OCI-LY7 (cell line): ENCODE results near the gene SETD7. TPM values are rescaled to one million over a fixed set of nuclear protein-coding genes. Genes with fewer than 3 reads are reported as not detected.

Source experiments
- BruUV-seq: library from RNA; stranded (reverse); fragments of 400-500 nt; replicated peaks from 2 replicates; lab custom pipeline; 2021; lab: Mats Ljungman, UMichigan
- CTCF ChIA-PET: fragments of 300-600 bp; sonication (Branson Sonifier 250); formaldehyde crosslinking; loops from one replicate; lab custom pipeline; 2022; ENCODE audit warnings: antibody characterized with exemption; ENCODE audit not compliant: unreplicated experiment; lab: Charles Lee
- POLR2A ChIA-PET: fragments of 300-600 bp; sonication (Branson Sonifier 250); formaldehyde crosslinking; loops from one replicate; lab custom pipeline; 2022; ENCODE audit warnings: antibody characterized with exemption; lab: Charles Lee
- DNase-seq: peaks from one replicate; pipeline ENCODE4 v3.0.0-alpha.2; 2015; ENCODE audit warnings: low spot score
- H2AFZ ChIP-seq: fragments of 200-600 bp; sonication (generic), shearing (Covaris generic); 2 replicates; pipeline ENCODE4 v1.6.1; 2014; ENCODE audit warnings: mild to moderate bottlenecking, antibody characterized with exemption, low read length, moderate library complexity
- H3K27ac ChIP-seq: fragments of 200-600 bp; sonication (generic); 2 replicates; pipeline ENCODE4 v1.5.1; 2014; ENCODE audit warnings: mixed run types, low read depth, mild to moderate bottlenecking, moderate library complexity, low read length, inconsistent platforms; ENCODE audit not compliant: poor library complexity, severe bottlenecking
- H3K36me3 ChIP-seq: fragments of 200-600 bp; sonication (generic); 2 replicates; pipeline ENCODE4 v1.6.1; 2014; ENCODE audit warnings: mild to moderate bottlenecking, antibody characterized with exemption, low read length, moderate library complexity, mixed read lengths; ENCODE audit not compliant: insufficient read depth
- H3K4me1 ChIP-seq: fragments of 200-600 bp; sonication (generic); 2 replicates; pipeline ENCODE4 v1.5.1; 2014; ENCODE audit warnings: mild to moderate bottlenecking, low read length; ENCODE audit not compliant: insufficient read depth, poor library complexity, severe bottlenecking
- H3K4me2 ChIP-seq: fragments of 200-600 bp; sonication (generic); 2 replicates; pipeline ENCODE4 v1.6.1; 2014; ENCODE audit warnings: mild to moderate bottlenecking, low read length
- H3K4me3 ChIP-seq: fragments of 200-600 bp; sonication (generic); 2 replicates; pipeline ENCODE4 v1.5.1; 2014; ENCODE audit warnings: mild to moderate bottlenecking, low read depth, low read length; ENCODE audit not compliant: poor library complexity, severe bottlenecking
- H3K79me2 ChIP-seq: fragments of 200-600 bp; sonication (generic); 2 replicates; pipeline ENCODE4 v1.6.1; 2016; ENCODE audit warnings: low read depth, mild to moderate bottlenecking, low read length, moderate library complexity, mixed read lengths; ENCODE audit not compliant: insufficient read depth
- H3K9me2 ChIP-seq: fragments of 200-600 bp; sonication (generic); 2 replicates; pipeline ENCODE4 v1.6.1; 2016; ENCODE audit warnings: mild to moderate bottlenecking, low read length, mixed read lengths; ENCODE audit not compliant: insufficient read depth
- H3K9me3 ChIP-seq: fragments of 200-600 bp; sonication (generic); 2 replicates; pipeline ENCODE4 v1.6.1; 2014; ENCODE audit warnings: mild to moderate bottlenecking, mixed run types, low read length, mixed read lengths
- H4K20me1 ChIP-seq: fragments of 200-600 bp; sonication (generic); 2 replicates; pipeline ENCODE4 v1.6.1; 2014; ENCODE audit warnings: mild to moderate bottlenecking, antibody characterized with exemption, low read length, moderate library complexity, mixed read lengths; ENCODE audit not compliant: insufficient read depth
- EZH2phosphoT487 ChIP-seq: fragments of 200-600 bp; sonication (generic); IDR thresholded peaks from 2 replicates; pipeline ENCODE4 v1.6.1; 2018; ENCODE audit warnings: low read depth, borderline replicate concordance, mild to moderate bottlenecking, mixed run types, antibody characterized with exemption, low read length, moderate library complexity, mixed read lengths
- intact Hi-C: fragments of 100-400 bp; cut with micrococcal nuclease; formaldehyde crosslinking; loops from one replicate; pipeline ENCODE4 v1.10.0; 2022; ENCODE audit not compliant: unreplicated experiment
- total RNA-seq, 2 experiments: library from RNA; depleted of rRNA in 1 of 2; stranded (reverse); fragments of >200 nt in 1 of 2; shearing (Covaris generic) in 1 of 2; gene quantifications; 2 replicates each; pipeline ENCODE4 v1.2.3, GENCODE V29; 2014 to 2022
- TF ChIP-seq, protein P1 (sequence below): fragments of 200-600 bp; sonication (generic); conservative IDR thresholded peaks from 2 replicates; pipeline ENCODE4 v1.5.1; 2014; ENCODE audit warnings: mild to moderate bottlenecking, antibody characterized with exemption, low read length, moderate library complexity, mixed read lengths

The SETD7 gene
- total RNA-seq, 2 experiments from 2014 or later = 17.6 to 37.3 TPM

DNA sequence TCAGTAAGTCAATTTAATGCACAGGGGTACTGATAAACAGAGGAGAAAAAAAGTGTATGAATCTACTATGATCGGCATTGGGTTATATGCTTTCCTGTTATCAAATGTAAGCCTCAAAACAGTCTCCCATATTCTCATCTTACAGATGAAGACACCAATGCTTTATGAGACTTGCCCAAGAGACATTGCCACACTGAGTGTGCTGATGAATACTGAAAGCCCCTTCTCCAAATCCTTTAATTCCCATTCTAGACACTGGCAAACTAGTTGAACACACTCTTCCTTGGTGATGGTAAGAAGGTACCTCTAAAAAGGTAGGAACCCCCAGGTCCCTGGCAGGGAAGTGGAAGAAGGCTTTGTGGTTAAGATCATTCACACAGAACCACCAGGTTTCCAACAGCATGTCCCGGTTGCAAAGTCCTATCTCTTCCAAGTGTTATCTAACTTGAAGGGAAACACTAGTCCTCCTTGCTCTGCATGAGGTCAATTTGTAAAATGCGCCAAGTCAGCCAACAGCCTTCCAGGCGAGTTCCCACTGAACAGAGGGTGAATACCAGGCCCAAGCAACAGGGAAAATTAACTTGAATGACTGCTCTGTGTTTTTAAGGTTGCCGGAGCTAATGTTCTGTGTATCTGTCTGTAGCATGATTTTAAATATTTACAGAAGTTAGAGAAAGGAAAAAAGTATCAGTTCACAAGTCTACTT is 5.1 kb downstream of the SETD7 start:
- TF ChIP-seq, protein P1, sequence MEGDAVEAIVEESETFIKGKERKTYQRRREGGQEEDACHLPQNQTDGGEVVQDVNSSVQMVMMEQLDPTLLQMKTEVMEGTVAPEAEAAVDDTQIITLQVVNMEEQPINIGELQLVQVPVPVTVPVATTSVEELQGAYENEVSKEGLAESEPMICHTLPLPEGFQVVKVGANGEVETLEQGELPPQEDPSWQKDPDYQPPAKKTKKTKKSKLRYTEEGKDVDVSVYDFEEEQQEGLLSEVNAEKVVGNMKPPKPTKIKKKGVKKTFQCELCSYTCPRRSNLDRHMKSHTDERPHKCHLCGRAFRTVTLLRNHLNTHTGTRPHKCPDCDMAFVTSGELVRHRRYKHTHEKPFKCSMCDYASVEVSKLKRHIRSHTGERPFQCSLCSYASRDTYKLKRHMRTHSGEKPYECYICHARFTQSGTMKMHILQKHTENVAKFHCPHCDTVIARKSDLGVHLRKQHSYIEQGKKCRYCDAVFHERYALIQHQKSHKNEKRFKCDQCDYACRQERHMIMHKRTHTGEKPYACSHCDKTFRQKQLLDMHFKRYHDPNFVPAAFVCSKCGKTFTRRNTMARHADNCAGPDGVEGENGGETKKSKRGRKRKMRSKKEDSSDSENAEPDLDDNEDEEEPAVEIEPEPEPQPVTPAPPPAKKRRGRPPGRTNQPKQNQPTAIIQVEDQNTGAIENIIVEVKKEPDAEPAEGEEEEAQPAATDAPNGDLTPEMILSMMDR = no peak
- H3K36me3 ChIP-seq = peaks cover 36% of the 10 kb centered on the region
- H3K4me3 ChIP-seq = no peak overlapping the region
- no peaks in the 10 kb centered on the region for H3K9me2 ChIP-seq
- no TSS peak for BruUV-seq
- H3K27ac ChIP-seq = no peak overlapping the region
- H4K20me1 ChIP-seq = peaks cover 46% of the 10 kb centered on the region
- peak overlapping the region; percentile 35 for H3K4me2 ChIP-seq
- CTCF ChIA-PET = interaction anchor here (0.9 kb wide), 1 partner anchor 9 kb away, joined by 3 read pairs; no protein-coding TSS in a partner anchor
- no peak overlapping the region for H2AFZ ChIP-seq
- DNase-seq = no peak
- H3K79me2 ChIP-seq = peaks cover 92% of the 10 kb centered on the region
- H3K9me3 ChIP-seq = no peaks in the 10 kb centered on the region
- POLR2A ChIA-PET = interaction anchor here (0.9 kb wide), 1 partner anchor 18 kb away, joined by 4 read pairs; no protein-coding TSS in a partner anchor
- peaks cover 43% of the 10 kb centered on the region for H3K4me1 ChIP-seq
- intact Hi-C loops = loop anchor here (10.0 kb wide), 2 partner anchors 1074 to 1204 kb away; partner anchors contain the start of gene TBC1D9

DNA sequence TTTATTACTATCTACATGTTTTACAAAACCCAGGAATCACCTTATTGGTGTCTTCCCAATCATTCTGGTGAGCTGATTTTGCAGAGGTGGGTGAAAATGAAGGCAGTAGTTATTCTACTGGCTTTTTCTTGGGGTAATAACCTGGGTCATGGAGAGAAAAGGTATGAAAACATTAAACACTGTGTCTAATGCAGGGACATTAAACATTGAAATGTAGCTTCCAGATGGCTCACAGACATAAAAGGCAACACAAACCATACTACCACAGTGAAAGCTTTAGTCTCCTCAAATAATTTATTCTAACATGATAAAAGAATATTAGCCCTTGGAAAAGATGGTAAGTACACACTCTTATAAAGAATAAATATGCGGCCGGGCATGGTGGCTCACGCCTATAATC is 8.0 kb downstream of the SETD7 start:
- CTCF ChIA-PET = no interaction called here
- no peak for DNase-seq
- POLR2A ChIA-PET = interaction anchor here (0.7 to 1.1 kb wide), 4 partner anchors 9 to 39 kb away, joined by 3 to 5 read pairs (median 3); partner anchors contain the start of gene SETD7
- H3K9me2 ChIP-seq = no peaks in the 10 kb centered on the region
- intact Hi-C loops = no loop called here
- no peak overlapping the region for H3K27ac ChIP-seq
- H4K20me1 ChIP-seq = peaks cover 26% of the 10 kb centered on the region
- TF ChIP-seq, protein P1 = no peak
- TF ChIP-seq EZH2phosphoT487 = no peak
- no peak overlapping the region for H3K4me3 ChIP-seq
- no peaks in the 10 kb centered on the region for H3K9me3 ChIP-seq
- peaks cover 27% of the 10 kb centered on the region for H3K4me1 ChIP-seq
- no peak overlapping the region for H2AFZ ChIP-seq
- H3K79me2 ChIP-seq = peaks cover 79% of the 10 kb centered on the region
- no peak overlapping the region for H3K4me2 ChIP-seq
- H3K36me3 ChIP-seq = peaks cover 46% of the 10 kb centered on the region
- no TSS peak for BruUV-seq

DNA sequence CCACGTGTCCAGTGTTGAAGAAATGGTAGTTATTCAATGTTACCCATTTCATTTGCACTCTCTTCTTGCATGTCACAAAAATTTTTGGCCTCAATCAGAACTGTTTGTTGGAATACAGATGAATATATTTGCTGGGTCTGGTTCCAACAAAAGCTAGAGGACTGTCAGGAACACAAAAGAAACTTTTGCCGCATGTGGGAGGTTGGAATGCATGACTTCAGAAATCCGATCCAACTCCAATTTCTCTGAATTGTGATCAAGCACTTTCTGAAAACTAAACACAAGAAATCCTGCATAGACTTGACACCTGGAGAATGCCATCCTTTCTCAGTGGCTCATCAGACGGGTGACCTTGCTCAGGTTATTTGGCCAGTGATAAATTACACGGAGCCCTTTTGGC is 15.4 kb downstream of the SETD7 start:
- DNase-seq = no peak
- Histone ChIP-seq H3K9me2 (no peaks in the 10 kb centered on the region), H3K79me2 (peaks cover 54% of the 10 kb centered on the region; the same call in 1 of the 2 replicates), H3K36me3 (peaks cover 84% of the 10 kb centered on the region), H3K4me1 (no peaks in the 10 kb centered on the region), H3K9me3 (no peaks in the 10 kb centered on the region), H3K4me3 (no peak overlapping the region), H4K20me1 (no peaks in the 10 kb centered on the region), H2AFZ (no peak overlapping the region), H3K4me2 (no peak overlapping the region), H3K27ac (no peak overlapping the region)
- POLR2A ChIA-PET = interaction anchor here (0.6 to 0.7 kb wide), 2 partner anchors 9 to 513 kb away, joined by 3 read pairs; no protein-coding TSS in a partner anchor
- intact Hi-C loops = no loop called here
- CTCF ChIA-PET = interaction anchor here (1.2 kb wide), 1 partner anchor 9 kb away, joined by 3 read pairs; no protein-coding TSS in a partner anchor
- no peak for TF ChIP-seq EZH2phosphoT487
- TF ChIP-seq, protein P1 = no peak
- no TSS peak for BruUV-seq
